RWPE1 (cell line): ENCODE data around the gene SH2D1B.
"Not testable (repeated sequence)": the region's sequence is repeated elsewhere in the genome, so short reads cannot be mapped to it uniquely, and the experiment has no call there.

Source experiments
- CTCF ChIA-PET: fragments of 350-600 bp; sonication (Branson Sonifier 250); formaldehyde crosslinking; extraction: SDS; loops from one replicate; lab custom pipeline; 2021; lab: Yijun Ruan, JAX
- POLR2A ChIA-PET: fragments of 400-600 bp; formaldehyde crosslinking; extraction: SDS; loops from one replicate; lab custom pipeline; 2020; ENCODE audit warnings: antibody characterized with exemption; ENCODE audit not compliant: low non-redundant PET; lab: Yijun Ruan, JAX
- DNase-seq: peaks from one replicate; pipeline ENCODE4 v3.0.0; 2012; ENCODE audit warnings: low spot score
- H3K27ac ChIP-seq: fragments of 450-650 bp; 2 replicates; pipeline ENCODE4 v1.5.1; 2017
- TF ChIP-seq, protein P1 (sequence below): fragments of 450-650 bp; conservative IDR thresholded peaks from 2 replicates; pipeline ENCODE4 v1.5.1; 2017; ENCODE audit warnings: low read depth, mild to moderate bottlenecking

The SH2D1B gene

DNA sequence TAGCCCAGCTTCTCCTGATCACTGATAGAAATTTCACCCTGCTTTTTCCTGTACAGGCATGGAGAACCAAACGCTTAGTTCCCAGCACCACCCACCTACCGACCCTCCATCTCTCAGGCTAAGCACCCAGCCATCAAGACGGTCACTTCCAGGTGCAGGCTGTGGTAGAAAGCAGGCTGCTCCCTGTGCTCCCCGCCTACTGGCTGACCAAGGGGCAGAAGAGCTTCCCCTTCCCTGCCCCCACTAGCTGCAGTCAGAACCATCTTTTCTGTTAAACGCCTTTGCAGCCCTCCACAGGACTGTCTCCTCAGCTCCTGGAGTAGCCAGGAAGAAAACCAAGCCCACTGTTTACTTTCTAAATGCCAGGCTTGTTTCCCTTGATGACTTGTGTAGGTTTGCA is 58.2 kb downstream of the SH2D1B start:
- DNase-seq: no peak
- ChIA-PET CTCF (no interaction called here), POLR2A (no interaction called here)
- TF ChIP-seq, protein P1, sequence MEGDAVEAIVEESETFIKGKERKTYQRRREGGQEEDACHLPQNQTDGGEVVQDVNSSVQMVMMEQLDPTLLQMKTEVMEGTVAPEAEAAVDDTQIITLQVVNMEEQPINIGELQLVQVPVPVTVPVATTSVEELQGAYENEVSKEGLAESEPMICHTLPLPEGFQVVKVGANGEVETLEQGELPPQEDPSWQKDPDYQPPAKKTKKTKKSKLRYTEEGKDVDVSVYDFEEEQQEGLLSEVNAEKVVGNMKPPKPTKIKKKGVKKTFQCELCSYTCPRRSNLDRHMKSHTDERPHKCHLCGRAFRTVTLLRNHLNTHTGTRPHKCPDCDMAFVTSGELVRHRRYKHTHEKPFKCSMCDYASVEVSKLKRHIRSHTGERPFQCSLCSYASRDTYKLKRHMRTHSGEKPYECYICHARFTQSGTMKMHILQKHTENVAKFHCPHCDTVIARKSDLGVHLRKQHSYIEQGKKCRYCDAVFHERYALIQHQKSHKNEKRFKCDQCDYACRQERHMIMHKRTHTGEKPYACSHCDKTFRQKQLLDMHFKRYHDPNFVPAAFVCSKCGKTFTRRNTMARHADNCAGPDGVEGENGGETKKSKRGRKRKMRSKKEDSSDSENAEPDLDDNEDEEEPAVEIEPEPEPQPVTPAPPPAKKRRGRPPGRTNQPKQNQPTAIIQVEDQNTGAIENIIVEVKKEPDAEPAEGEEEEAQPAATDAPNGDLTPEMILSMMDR: no peak
- H3K27ac ChIP-seq: no peak overlapping the region

DNA sequence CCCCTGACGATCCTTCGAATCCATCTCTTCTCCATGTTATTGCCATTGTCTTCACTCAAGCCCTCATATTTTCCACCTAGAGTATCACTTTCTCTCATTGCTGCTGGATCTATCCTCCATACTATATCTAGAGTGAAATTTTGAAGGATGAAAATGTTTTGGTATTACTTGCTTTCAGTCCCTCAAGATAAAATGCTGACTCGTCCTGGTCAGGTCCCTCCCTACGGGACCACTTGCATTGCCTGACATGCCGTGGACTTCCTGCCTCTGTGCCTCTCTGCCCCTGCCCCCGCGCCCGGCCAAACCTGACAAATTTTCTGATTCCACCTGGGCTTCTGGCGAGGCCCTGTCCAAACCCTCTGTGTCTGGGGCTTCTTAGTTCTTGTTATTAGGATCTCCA is 58.9 kb downstream of the SH2D1B start:
- H3K27ac ChIP-seq: no peak overlapping the region
- TF ChIP-seq, protein P1: no peak
- no peak for DNase-seq
- ChIA-PET POLR2A (no interaction called here), CTCF (no interaction called here)

DNA sequence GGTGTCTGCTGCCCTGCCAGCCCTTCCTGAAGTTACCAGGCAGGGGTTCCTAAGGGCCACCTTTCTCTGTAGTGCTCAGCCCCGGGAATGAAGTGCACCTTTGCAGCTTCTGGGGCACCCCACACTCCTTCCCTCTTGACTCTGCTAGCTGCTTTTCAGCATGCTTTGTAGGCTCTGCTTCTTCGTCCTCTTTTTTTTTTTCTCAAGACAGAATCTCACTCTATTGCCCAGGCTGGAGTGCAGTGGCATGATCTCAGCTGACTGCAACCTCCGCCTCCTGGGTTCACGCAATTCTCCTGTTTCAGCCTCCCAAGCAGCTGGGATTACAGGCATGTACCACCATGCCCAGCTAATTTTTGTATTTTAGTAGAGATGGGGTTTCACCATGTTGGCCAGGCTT is 60.1 kb downstream of the SH2D1B start:
- POLR2A ChIA-PET, CTCF ChIA-PET, H3K27ac ChIP-seq, DNase-seq: not testable (repeated sequence)

DNA sequence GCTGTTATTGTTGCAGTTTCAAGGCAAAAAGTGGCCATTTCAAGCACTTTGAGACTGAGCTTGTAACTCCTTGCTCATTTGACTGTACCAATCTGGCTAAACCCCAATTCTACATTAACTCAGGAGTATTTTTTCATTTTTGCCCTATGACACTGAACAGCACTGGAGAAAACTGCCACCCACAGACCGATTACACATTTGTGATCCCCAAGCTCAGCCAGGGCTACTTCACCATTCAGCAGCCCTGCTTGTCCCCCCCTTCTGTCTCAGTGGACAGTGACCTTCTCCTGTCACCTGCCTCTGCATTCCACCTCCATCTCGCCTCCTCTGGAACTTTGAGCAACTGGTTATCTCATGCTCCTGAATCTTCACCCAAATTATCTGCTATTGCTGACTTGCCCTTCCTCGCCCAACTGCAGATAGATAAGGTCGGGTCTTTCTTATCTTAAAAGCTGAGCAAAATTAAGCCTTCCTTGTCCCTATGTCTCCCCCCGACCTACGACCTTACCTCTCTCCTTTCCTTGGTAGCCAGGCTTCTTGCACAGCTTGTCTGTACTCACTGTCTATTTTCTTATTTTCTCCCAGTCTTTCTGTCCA is 60.6 kb downstream of the SH2D1B start:
- H3K27ac ChIP-seq: no peak overlapping the region
- no peak for DNase-seq
- ChIA-PET POLR2A (no interaction called here), CTCF (no interaction called here)
- TF ChIP-seq, protein P1: no peak

DNA sequence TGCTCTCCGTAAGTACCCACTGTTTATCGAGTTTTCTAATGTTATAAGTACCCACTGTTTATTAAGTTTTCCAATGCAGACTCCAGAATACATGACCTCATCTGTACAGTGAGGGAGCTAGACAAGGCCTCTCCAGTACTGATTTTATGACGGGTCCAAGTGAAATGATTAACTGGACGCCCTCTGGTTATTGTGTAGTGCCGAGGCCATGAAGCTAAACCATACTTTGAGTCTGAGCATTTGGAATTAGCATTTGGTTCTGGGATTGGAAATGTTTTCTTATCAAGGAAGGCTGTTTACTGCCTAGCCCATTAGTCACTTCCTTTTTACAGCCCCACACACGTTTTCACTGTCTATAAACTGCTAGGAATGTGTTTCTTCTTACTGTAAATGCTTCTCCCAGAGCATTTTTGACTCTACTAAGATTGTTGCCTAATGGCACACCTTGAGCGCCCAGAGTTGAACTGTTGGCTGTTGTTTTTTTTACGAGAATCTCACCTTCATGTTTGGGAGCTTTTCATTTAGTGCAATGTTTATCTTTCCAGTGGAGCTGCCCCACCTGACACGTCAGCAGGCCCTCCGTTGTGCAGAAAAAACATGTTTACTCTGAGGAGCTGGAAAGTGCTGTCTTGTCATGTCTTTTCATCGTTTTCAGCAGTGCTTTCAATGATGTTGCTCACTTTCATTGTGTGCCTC is 62.2 kb downstream of the SH2D1B start:
- peak overlapping the region; percentile 86 for H3K27ac ChIP-seq
- POLR2A ChIA-PET: interaction anchor here (0.7 kb wide), 1 partner anchor 11 kb away, joined by 3 read pairs; no protein-coding TSS in a partner anchor

DNA sequence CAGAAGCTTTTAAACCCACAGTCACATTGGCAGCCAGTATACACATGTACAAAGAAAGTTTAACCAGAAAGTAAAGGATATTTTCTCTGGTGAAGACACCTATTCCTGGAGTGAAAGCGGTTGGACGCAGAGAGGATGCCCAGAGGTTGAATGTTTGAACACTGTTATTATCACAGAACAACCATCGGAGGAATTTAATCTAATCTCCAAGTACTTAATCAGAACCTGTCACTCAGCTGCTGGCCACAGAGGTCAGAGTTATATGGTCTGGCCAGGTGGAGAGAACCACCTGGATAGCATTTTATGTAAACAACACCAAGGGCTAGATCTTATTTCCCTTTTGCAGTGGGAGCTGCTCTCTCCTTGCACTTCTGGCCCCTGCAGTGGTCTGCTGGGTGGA is 64.7 kb downstream of the SH2D1B start:
- POLR2A ChIA-PET: no interaction called here
- TF ChIP-seq, protein P1: no peak
- CTCF ChIA-PET: interaction anchor here (0.6 kb wide), 1 partner anchor 1357 kb away, joined by 6 read pairs; no protein-coding TSS in a partner anchor
- H3K27ac ChIP-seq: no peak overlapping the region
- no peak for DNase-seq

More for the DNA sequence above, 62.2 kb downstream of the SH2D1B start:
- CTCF ChIA-PET: interaction anchor here (0.6 to 1.0 kb wide), 3 partner anchors 22 to 702 kb away, joined by 3 to 5 read pairs (median 3); no protein-coding TSS in a partner anchor
- peak; percentile 89 for DNase-seq
- TF ChIP-seq, protein P1: no peak
